Kidney (tissue), 14 donors: ENCODE results near the gene ARL8B. TPM values are rescaled to one million over a fixed set of nuclear protein-coding genes. Genes with fewer than 3 reads are reported as not detected.

Experiments used
- DNase-seq, 5 donors: peaks; one replicate each; pipeline ENCODE4 v3.0.0-alpha.2; 2013 to 2020
- FAIRE-seq: peaks from 2 replicates; lab custom pipeline; 2012; peaks lifted over from hg19 to GRCh38; lab: Jason Lieb, UNC
- H3K27ac ChIP-seq, 2 donors: one replicate each; pipeline ENCODE4 v1.7.0; 2013; ENCODE audit warnings: low read depth in 2 of 2, low read length in 2 of 2, inconsistent platforms in 1 of 2
- H3K27me3 ChIP-seq: one replicate; pipeline ENCODE4 v1.7.1; 2013; ENCODE audit warnings: low read length, inconsistent platforms; ENCODE audit not compliant: control insufficient read depth, insufficient read depth
- H3K36me3 ChIP-seq, 3 donors: one replicate each; pipeline versions ENCODE4 v1.7.0 to v1.7.1; 2013; ENCODE audit warnings: low read length in 3 of 3, control low read depth in 1 of 3, inconsistent platforms in 1 of 3; ENCODE audit not compliant: insufficient read depth in 3 of 3, control insufficient read depth in 2 of 3
- H3K4me1 ChIP-seq, 3 donors: one replicate each; pipeline versions ENCODE4 v1.7.0 to v1.7.1; 2013; ENCODE audit warnings: low read length in 3 of 3, inconsistent platforms in 1 of 3, low read depth in 1 of 3; ENCODE audit not compliant: control insufficient read depth in 2 of 3, insufficient read depth in 2 of 3
- H3K4me3 ChIP-seq, 3 donors: one replicate each; pipeline versions ENCODE4 v1.7.0 to v1.8.1; 2013; ENCODE audit warnings: low read length in 3 of 3, control low read depth in 1 of 3, inconsistent platforms in 1 of 3
- H3K9ac ChIP-seq, 3 donors: one replicate each; pipeline versions ENCODE4 v1.7.0 to v1.7.1; 2013; ENCODE audit warnings: low read length in 3 of 3, control low read depth in 1 of 3, inconsistent platforms in 1 of 3
- H3K9me3 ChIP-seq, 3 donors: one replicate each; pipeline versions ENCODE4 v1.7.0 to v1.7.1; 2013; ENCODE audit warnings: low read length in 3 of 3, control low read depth in 1 of 3, inconsistent platforms in 1 of 3; ENCODE audit not compliant: control insufficient read depth in 2 of 3, insufficient read depth in 1 of 3
- intact Hi-C: fragments of 100-400 bp; cut with DNase I; formaldehyde crosslinking; loops from one replicate; pipeline ENCODE4 v1.11.1; 2022
- polyA plus RNA-seq: library from polyadenylated mRNA; stranded (reverse); fragments of 350-450 nt; fragmentation: Illumina TruSeq; extraction: RNeasy Lipid Tissue Mini Kit (QIAGEN cat#74804); gene quantifications from one replicate; pipeline ENCODE4 v1.2.3, GENCODE V29; 2014; ENCODE audit warnings: low read depth, low replicate concordance; ENCODE audit not compliant: insufficient read depth
- total RNA-seq: library from RNA; stranded (reverse); fragmentation: NEBNext Ultra II Directional; extraction: Animal tissue kit (Norgen Biotek cat#: 25700); gene quantifications from one replicate; pipeline ENCODE4 v1.2.1, GENCODE V29; 2021
- TF ChIP-seq, protein P1 (sequence below): IDR thresholded peaks from 3 replicates; pipeline ENCODE4 v1.5.1; 2012; ENCODE audit warnings: mild to moderate bottlenecking, moderate library complexity, borderline replicate concordance; ENCODE audit not compliant: insufficient read depth; ENCODE audit errors: extremely low read depth
- donor health status: control.
- donor health status: control.
- donor health status: control.
- donor health status: control.
- donor health status: control.
- donor health status: DM: yes; HTN: yes; CAD: no.
- donor health status: Normal renal cell carcinoma (clear cell type).

Gene ARL8B
- total and polyA plus RNA-seq, 2 donors from 2014 or later = 49.1 to 62.7 TPM

DNA sequence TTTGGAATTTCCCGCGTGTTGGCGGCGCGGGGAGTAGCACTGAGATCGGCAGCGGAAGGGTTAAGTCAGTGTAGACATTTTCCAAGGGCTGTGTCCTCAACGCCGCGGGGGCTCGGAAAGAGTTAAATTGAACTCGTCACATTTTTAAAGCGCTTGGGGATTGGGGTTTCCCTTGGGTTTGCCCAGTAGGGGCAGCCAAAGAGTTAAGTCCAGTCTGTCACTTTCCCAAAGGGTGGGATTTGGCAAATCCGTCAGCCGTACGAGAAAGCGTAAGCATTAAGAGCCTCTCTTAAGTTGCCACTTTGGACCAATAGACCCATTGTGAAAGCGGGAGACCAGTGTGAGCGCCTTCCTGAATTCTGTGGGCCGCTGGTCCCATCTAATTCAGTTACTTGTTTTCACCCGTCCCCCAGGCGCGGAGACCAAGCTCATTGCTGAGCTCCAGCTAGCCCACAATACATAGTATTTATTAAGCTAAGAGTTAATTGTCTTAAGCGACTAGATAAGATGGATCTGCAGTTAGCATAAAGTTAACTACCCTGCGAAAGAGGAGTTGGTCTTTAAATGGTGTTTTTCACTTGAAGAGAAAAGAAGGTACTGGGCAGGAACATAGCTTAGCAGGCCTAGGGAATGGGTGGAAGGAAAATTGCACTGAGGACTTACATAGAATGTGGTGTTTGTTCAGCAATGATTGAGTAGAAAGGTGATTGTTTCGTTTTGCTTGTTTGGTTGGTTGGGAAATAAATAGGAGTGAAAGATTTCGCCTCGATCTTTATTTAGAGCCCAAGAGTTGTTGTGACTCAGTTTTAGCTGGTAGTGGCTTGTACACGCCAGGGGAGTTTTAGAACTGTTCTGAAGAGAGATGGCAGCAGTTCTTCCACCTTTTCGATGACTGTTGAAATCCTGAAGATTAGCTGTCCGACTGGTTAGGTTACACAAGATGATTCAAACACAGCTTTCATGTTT is 932 bp downstream of the ARL8B start:
- Histone ChIP-seq H3K4me1 (peaks cover 0 to 12% (median 11%) of the 10 kb centered on the region in 3 donors), H3K9me3 (no peaks in the 10 kb centered on the region), H3K27me3 (no peaks in the 10 kb centered on the region), H3K9ac (peak overlapping the region; percentile 58 to 92 (median 86)), H3K36me3 (no peaks in the 10 kb centered on the region), H3K27ac (peak overlapping the region; percentile 88 to 91), H3K4me3 (peak overlapping the region; percentile 68 to 88 (median 78))
- TF ChIP-seq, protein P1, sequence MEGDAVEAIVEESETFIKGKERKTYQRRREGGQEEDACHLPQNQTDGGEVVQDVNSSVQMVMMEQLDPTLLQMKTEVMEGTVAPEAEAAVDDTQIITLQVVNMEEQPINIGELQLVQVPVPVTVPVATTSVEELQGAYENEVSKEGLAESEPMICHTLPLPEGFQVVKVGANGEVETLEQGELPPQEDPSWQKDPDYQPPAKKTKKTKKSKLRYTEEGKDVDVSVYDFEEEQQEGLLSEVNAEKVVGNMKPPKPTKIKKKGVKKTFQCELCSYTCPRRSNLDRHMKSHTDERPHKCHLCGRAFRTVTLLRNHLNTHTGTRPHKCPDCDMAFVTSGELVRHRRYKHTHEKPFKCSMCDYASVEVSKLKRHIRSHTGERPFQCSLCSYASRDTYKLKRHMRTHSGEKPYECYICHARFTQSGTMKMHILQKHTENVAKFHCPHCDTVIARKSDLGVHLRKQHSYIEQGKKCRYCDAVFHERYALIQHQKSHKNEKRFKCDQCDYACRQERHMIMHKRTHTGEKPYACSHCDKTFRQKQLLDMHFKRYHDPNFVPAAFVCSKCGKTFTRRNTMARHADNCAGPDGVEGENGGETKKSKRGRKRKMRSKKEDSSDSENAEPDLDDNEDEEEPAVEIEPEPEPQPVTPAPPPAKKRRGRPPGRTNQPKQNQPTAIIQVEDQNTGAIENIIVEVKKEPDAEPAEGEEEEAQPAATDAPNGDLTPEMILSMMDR = peak; percentile 0
- intact Hi-C loops = no loop called here
- FAIRE-seq (no peak), DNase-seq (peak in 3 of 5 donors; percentile 28 to 66 (median 52))

- TF ChIP-seq, protein P1 = no peak
- Histone ChIP-seq H3K9ac (no peak overlapping the region), H3K27ac (no peak overlapping the region), H3K4me1 (peaks cover 0 to 12% (median 11%) of the 10 kb centered on the region in 3 donors), H3K27me3 (no peaks in the 10 kb centered on the region), H3K9me3 (no peaks in the 10 kb centered on the region), H3K36me3 (no peaks in the 10 kb centered on the region), H3K4me3 (peak overlapping the region in 2 of 3 donors; percentile 78 to 88)
- FAIRE-seq (no peak), DNase-seq (no peak)
- intact Hi-C loops = no loop called here
These were observed 1.8 kb downstream of the ARL8B start for GRCh38 chr3:5123937-5124336.

DNA sequence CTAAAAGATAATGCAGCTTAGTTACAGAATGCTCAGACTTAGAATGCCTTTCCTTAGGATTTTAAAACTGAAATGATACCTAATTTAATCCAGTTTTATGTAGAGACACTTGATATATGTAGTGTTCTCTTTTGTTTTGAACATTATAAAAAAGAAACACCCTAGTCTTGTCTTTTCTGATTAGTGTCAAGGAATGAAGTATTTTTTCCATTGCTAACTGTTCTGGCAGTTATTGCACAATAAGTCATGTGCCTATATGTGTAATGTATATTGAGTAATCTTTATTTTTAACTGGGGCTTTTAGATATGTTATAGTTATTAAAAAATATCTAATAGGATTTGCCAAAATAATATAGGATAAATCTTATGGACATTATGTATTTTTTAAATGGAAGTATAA is 4.5 kb downstream of the ARL8B start:
- intact Hi-C loops = no loop called here
- H3K27ac ChIP-seq = no peak overlapping the region

More for the DNA sequence above, 4.5 kb downstream of the ARL8B start:
- DNase-seq (no peak), FAIRE-seq (no peak)
- Histone ChIP-seq H3K9ac (no peak overlapping the region), H3K27me3 (no peaks in the 10 kb centered on the region), H3K4me1 (peaks cover 0 to 12% (median 11%) of the 10 kb centered on the region in 3 donors), H3K4me3 (no peak overlapping the region), H3K9me3 (no peaks in the 10 kb centered on the region), H3K36me3 (no peaks in the 10 kb centered on the region)
- TF ChIP-seq, protein P1 = no peak
